Putamen (tissue), 1 donor: ENCODE data around the gene PDZRN3.

Source experiments
- DNase-seq: peaks from one replicate; pipeline ENCODE4 v3.0.0-alpha.2; 2016; ENCODE audit warnings: low spot score

PDZRN3 gene

DNA sequence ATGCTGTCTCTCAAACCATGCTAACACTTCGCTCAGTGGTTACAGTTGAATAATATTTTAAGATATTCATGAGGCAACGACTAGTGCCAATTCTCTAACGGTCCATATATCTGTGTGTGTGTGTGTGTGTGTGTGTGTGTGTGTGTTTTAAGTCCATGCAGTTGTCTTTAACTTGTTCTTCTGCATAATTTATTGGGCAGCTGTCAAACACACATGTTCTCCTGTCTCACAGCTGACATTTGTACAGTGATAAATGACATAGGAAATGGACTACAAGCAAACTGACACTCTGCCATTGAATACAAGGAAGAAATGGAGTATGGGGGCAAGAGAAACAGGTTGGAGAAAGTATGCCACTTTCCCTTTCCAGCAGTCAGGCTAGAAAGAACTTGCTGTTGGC, 172.0 kb downstream of the PDZRN3 start:
- no peak for DNase-seq

DNA sequence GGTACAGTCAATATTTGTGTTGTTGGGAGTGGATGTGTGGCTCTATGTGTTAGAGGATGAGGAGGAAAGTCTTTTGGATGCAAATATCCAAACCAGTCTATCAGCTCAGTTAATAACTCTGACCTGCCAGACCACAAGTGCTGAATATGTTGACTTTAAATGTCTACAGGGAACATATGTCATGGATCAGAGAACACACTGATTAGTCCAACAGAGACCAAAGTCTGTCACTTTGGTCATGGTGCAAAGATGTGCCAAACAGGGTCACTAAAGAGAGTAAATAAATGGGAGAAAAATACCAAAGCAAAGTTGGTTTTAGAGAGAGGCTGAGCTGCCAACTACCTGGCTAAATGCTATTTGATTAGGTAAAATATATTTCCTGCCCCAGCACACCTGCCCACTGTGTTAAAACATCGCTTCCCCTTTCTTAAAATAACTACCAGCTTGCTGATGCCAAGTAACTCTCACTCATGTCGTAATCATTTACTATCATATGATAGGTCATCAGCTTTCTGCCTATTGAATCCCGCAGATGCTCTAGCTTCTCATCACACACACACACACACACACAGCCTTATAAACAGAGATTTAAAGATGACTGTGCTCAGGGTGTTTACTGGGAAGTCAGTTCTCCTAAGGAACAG, 173.3 kb downstream of the PDZRN3 start:
- DNase-seq: no peak

DNA sequence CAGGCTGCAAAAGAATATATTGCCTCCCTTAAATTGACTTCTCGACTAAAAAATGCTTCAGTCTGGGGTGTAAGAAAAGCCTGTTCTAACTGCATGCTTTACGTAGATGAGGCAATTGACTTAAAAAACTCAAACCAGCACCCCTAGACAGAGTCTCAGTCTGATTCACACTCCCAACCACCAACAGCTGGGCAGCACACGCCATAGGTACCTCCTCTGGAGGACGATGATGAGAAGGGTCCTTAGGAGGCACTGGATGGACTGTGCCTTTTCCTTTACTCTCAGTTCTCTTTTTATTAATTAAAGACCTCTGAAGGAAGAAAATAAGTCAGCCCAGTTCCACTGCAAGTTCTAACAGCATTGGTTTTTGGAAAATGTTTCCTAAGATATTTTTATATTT, 175.0 kb downstream of the PDZRN3 start:
- no peak for DNase-seq

DNA sequence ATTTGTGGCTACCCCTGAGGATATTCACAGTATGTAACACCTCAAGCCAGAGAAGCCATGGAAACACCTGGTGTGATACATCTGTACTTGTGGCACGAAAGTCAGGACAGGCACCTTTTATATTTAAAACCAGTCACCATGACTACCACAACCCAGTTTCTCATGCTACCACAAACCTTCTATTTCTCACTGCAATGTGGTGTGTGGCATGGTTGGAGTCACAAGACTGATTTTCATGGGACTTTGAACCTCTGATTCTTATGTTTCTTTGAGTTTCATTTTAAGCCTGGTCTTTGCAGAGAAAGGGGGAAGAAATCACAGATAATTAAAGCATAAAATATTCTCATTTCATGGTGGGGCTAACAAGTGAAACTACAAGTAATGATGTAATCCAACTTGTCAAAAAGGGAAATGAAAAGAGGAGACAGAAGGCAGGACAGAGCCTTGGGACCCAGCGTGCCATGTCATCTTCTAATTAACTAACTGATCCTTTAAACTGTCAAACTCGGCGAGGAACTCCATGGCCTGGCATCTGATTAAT, 175.9 kb downstream of the PDZRN3 start:
- DNase-seq: no peak

DNA sequence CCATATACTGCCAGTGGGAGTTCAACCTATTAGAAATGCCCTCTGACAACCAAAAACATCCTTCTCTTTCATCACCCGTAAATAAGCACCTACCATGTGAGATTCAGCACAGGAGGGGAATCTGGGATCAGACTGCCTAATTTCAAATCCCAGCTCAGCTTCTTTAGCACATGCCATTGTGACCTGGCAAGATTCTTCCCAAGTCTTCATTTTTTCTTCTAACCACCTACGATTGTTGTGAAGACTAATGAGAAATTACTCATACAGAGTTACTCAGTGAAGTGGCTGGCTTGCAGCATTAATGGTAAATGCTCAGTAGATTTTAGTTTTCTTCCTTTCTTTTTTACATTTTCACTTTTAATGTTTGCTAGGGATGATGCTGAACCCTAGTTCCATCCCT, 176.7 kb downstream of the PDZRN3 start:
- no peak for DNase-seq

- no peak for DNase-seq
Measured at GRCh38 chr3:73447111-73447510, 177.6 kb downstream of the PDZRN3 start.

DNA sequence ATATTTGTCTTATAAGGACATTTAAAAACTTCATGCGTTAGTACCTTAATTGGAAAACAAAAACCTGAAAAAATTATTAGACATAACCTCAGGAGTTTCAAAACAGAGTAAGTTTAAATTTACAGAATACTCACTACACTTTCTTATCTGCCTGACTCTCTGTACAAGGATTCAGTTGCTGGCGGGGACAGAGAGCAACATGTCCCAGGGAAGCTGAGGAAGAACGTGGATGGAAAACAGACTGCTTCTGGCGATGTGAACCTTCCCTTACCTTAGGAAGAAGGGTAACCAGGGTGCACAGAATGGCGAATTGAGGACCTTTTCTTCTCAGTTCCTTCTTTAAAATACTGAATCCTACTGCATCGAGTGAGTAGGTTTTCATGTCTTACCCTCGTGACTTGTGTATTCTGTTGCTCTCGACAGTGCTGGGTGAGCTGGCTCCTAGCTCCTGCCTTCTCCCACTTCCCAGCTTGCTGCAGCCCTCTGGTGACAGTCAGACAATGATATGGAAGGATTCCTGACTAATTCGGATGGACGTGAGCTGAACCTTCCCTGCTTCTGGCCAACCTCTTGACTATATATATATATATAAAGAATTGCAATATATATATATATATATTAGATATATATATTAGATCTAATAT, 178.2 kb downstream of the PDZRN3 start:
- no peak for DNase-seq

DNA sequence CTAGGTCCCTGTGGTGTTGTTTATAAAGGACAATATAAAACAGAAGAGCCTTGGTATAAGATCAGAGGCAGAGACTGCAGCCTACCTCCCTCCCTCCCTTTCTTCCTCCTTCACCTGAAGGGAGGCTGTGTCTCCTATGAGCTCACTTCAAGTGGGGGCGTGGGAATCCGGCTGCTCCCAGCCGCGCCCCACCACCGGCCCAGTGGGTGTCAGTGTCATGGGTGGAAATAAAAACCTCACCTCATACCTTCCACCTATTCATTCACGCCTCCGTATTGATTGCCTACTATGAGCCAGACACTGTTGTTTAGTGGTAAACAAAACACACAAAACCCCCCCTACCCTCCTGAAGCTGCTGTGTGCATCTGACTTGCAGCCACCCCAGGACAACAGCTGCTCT, 181.9 kb downstream of the PDZRN3 start:
- no peak for DNase-seq

DNA sequence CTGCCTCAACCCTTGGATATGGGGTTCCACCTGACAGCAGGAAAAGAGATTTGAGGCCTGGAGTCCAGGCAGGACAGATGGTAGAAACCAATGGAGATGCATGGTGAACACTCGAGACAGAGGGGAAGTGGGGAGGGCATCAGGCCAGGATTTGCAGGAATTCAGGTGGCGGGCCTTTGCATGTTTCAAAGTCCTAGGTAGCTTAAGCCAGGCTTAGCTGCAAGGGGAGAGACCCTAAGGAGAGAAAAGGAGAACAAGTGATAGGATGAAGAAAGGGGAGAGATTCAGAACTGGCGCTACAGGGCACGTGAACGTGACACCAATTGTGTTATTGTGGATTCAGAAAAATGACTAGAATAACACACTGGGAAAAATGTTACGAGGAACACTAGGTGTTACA, 182.6 kb downstream of the PDZRN3 start:
- DNase-seq: no peak

GRCh38 chr3:73437828-73438227, 186.9 kb downstream of the PDZRN3 start:
- DNase-seq: no peak

GRCh38 chr3:73435055-73435454, 189.7 kb downstream of the PDZRN3 start:
- no peak for DNase-seq

DNA sequence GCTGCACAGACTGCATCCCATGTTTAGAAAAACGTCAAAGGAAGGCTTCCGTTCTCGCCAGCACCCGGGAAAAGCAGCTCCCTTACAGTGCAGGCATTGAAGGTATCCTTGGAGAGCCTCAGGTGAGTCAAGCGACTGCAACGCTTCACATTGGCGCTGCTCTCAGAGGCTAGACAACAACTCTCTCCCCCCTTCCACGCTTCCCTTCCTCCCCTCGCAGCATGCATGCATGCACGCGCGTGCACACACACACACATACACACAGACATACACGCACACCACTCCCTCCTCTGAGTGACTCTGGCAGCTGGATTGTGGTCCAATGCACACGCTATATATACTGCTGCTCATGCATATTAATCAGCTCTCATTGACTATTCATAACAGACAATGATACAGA, 191.1 kb downstream of the PDZRN3 start:
- DNase-seq: no peak

GRCh38 chr3:73433079-73433478, 191.7 kb downstream of the PDZRN3 start:
- DNase-seq: no peak

DNA sequence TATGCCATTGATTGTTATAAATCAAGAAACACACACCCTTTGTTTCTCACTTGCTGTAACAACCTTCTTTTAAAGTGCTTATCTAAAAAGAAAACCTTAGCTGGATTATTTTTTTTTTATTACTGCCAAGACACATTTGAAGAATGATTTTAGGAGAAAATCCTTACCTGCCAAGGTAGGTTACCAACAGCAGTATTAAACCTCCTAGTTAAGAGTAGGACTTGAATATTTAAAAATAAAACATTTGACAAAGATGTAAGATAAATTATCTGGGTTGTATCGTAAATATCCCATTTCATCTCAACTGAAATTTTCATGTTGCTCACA, 192.1 kb downstream of the PDZRN3 start:
- DNase-seq: no peak

DNA sequence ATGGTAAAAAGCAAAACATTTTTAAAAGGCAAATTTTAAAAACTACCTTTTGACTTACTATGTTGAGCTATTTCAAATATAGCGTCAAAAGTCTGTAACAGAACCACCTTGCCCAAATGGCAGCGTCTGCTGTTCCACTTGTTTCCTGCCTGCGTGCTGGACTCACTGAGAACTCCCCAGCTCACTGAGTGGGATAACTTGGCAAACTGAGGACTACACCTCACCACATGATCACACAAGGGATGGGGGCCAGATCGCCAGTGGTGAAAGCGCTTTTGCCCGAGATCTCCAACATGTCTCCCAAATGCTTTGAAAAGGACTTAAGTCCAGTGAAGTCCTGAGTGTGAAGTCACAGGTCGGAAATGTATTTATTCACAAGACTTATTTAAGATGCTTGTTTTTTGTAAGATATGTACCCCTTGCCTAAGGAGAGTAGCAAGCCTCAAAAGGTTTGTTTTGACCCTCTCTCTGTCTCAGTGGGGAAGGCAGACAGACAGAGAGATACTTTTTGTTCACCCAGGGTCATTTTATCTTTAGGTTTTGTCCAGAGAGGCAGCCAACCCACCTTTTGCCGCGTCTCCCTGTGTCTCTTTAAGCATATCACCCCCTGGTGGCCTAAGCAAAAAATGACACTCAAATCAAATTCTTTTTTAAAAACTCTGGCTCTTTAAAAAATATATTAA, 192.6 kb downstream of the PDZRN3 start:
- DNase-seq: peak; percentile 7

DNA sequence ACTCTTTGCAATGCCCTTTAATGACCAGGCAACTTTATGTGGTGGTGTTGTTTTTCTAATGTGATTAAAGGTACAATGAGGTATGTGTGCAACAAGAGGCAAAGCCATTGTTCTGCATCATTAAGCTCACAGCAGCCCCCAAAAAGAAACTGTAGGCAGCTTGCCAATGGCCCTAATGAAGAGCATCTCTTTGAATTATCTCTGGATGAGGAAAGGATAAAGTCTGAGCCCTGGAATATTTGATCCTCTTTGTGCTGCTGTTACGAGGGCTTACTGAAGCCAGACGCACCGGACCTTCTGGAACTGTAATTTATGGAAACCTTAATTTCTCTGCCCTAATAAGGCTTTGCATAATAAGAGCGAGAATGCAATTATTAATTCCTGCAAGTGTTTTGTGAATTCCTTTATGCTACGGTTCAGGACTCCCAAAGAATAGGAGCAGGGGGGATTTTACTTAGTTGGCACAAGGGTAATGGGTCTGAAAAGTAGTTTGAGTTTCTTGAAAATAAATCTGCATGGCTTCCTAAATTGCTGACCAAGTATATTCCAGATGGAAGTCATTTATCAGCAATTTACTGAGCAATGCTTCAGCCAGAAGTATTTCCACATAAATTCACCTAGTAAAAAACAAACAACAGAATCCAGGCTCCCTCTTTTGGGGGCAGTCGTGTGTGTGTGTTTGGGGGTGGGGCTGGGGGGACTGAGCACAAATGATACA, 193.4 kb downstream of the PDZRN3 start:
- DNase-seq: no peak

DNA sequence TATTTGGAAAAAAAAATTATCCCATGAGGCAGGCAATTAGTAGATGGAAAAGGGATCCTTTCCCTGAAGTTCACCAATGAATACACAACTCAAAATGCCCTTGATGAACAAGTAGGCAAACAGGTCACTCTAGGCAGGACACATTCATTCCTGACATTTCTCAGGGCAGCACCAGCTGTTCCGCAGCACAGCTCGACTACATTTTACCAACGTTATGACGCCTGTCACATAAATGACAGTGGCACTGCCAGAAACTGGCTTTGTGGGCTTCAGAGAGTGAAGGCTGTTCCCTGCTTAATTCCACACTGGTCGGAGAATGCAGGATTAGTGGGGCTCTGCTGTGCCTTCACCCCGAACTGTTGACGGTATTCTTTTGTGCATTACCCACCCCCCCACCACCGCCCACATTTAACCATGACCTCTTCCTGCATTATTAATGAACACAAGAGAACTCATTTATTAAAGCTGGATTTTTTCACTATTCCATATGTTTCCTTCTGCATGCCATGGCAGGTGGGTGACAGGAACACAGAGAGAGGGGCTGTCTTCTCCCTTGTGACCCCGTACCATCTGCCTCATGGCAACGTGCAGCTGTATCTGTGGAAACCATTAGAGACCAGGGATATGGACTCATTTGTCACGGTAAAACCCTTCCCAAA, 197.6 kb downstream of the PDZRN3 start:
- no peak for DNase-seq

DNA sequence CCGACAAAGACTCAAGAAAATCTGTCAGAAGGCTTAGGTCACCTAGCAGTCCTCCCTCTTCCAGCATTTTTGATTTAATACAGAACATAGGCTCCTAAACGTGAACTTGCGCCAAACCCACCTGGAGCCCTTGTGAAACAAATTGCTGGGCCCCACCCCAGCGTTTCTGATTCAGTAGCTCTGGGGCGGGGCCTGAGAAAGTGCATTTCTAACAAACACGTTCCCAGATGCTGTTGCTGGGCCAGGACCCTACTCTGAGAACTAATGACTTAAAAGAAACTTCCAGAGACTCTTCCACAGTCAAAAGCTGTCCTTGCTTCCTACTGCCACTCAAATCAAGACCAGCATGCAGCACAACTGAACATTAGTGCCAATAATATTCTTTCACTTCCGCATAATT, 198.1 kb downstream of the PDZRN3 start:
- no peak for DNase-seq

- no peak for DNase-seq
Measured at GRCh38 chr3:73423116-73423515, 201.6 kb downstream of the PDZRN3 start.

DNA sequence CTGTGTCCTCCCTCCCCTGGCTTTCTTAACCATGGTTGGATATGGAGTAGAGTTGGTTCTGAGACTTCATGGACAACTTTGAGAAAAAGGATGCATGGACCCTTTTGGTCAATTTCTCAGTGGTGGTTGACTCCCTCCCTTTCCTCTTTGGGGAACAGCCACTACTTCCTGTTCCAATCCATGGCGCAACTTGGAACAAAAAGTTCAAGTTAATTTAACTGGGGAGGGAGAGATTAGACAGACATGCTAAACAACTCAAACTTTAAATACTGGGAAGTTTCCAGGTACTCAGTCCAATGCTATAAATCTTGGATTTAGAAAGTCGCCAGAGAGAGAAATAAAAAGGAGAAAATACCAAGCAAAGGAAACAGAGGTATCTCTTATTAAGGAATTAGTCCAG, 202.2 kb downstream of the PDZRN3 start:
- no peak for DNase-seq

DNA sequence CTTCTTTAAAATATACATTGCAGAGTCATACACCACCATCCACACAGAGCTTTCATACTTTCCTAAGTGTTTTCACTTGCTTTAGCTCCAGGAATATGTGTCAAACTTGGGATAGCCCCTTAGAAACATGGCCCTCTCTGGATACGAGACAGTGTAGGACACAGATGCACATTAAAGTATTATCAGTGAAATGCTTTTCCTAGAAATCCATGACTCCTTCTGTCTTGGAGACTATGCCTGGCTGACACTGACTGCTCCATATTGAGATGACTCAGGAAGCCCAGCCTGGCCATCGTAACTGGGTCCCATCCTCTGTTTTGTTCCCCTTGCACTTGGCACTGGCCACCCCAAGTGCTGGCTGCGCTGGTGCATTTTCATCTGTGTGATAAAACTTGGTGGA, 204.8 kb downstream of the PDZRN3 start:
- DNase-seq: no peak

GRCh38 chr3:73419179-73419803, 205.4 kb downstream of the PDZRN3 start:
- no peak for DNase-seq
